WI38 (cell line): ENCODE data around the gene SNX10.

Source experiments
- H3K4me3 ChIP-seq: 2 replicates; pipeline ENCODE4 v1.5.1; 2011; ENCODE audit warnings: low read depth, mild to moderate bottlenecking, control low read depth, low read length
- CTCF ChIP-seq: IDR thresholded peaks from 2 replicates; pipeline ENCODE4 v1.5.1; 2012; ENCODE audit warnings: low read depth, mild to moderate bottlenecking, control low read depth, low read length

SNX10 gene

GRCh38 chr7:26368542-26368941 is 76.9 kb downstream of the SNX10 start:
- no peak overlapping the region for H3K4me3 ChIP-seq
- TF ChIP-seq CTCF: no peak

GRCh38 chr7:26369593-26369992 is 77.9 kb downstream of the SNX10 start:
- peak; percentile 45; the same call in 1 of the 2 replicates for TF ChIP-seq CTCF
- H3K4me3 ChIP-seq: no peak overlapping the region

- no peak overlapping the region for H3K4me3 ChIP-seq
- no peak for TF ChIP-seq CTCF
These were observed 78.3 kb downstream of the SNX10 start for GRCh38 chr7:26370011-26370410.

- TF ChIP-seq CTCF: no peak
- H3K4me3 ChIP-seq: no peak overlapping the region
These were observed 80.6 kb downstream of the SNX10 start for GRCh38 chr7:26372249-26372648.

GRCh38 chr7:26372704-26373103 is 81.0 kb downstream of the SNX10 start:
- H3K4me3 ChIP-seq: no peak overlapping the region
- no peak for TF ChIP-seq CTCF

GRCh38 chr7:26374647-26375373 is 83.1 kb downstream of the SNX10 start:
- H3K4me3 ChIP-seq: no peak overlapping the region
- no peak for TF ChIP-seq CTCF

GRCh38 chr7:26375726-26376174 is 84.1 kb downstream of the SNX10 start:
- no peak overlapping the region for H3K4me3 ChIP-seq
- TF ChIP-seq CTCF: no peak
